Kidney (tissue), 22 donors: ENCODE data around the gene EIF4A2. TPM values are rescaled to one million over a fixed set of nuclear protein-coding genes. Genes with fewer than 3 reads are reported as not detected.
A peak's percentile ranks its signal among the peaks of the same experiment; 100 is the strongest.

Experiments used
- DNase-seq, 5 donors: peaks; one replicate each; pipeline ENCODE4 v3.0.0-alpha.2; 2013 to 2020
- FAIRE-seq: peaks from 2 replicates; lab custom pipeline; 2012; peaks lifted over from hg19 to GRCh38; lab: Jason Lieb, UNC
- H3K27ac ChIP-seq, 2 donors: one replicate each; pipeline ENCODE4 v1.7.0; 2013; ENCODE audit warnings: low read depth in 2 of 2, low read length in 2 of 2, inconsistent platforms in 1 of 2
- H3K27me3 ChIP-seq: one replicate; pipeline ENCODE4 v1.7.1; 2013; ENCODE audit warnings: low read length, inconsistent platforms; ENCODE audit not compliant: control insufficient read depth, insufficient read depth
- H3K36me3 ChIP-seq, 3 donors: one replicate each; pipeline versions ENCODE4 v1.7.0 to v1.7.1; 2013; ENCODE audit warnings: low read length in 3 of 3, control low read depth in 1 of 3, inconsistent platforms in 1 of 3; ENCODE audit not compliant: insufficient read depth in 3 of 3, control insufficient read depth in 2 of 3
- H3K4me1 ChIP-seq, 3 donors: one replicate each; pipeline versions ENCODE4 v1.7.0 to v1.7.1; 2013; ENCODE audit warnings: low read length in 3 of 3, inconsistent platforms in 1 of 3, low read depth in 1 of 3; ENCODE audit not compliant: control insufficient read depth in 2 of 3, insufficient read depth in 2 of 3
- H3K4me3 ChIP-seq, 3 donors: one replicate each; pipeline versions ENCODE4 v1.7.0 to v1.8.1; 2013; ENCODE audit warnings: low read length in 3 of 3, control low read depth in 1 of 3, inconsistent platforms in 1 of 3
- H3K9ac ChIP-seq, 3 donors: one replicate each; pipeline versions ENCODE4 v1.7.0 to v1.7.1; 2013; ENCODE audit warnings: low read length in 3 of 3, control low read depth in 1 of 3, inconsistent platforms in 1 of 3
- H3K9me3 ChIP-seq, 3 donors: one replicate each; pipeline versions ENCODE4 v1.7.0 to v1.7.1; 2013; ENCODE audit warnings: low read length in 3 of 3, control low read depth in 1 of 3, inconsistent platforms in 1 of 3; ENCODE audit not compliant: control insufficient read depth in 2 of 3, insufficient read depth in 1 of 3
- CTCF ChIP-seq: IDR thresholded peaks from 3 replicates; pipeline ENCODE4 v1.5.1; 2012; ENCODE audit warnings: mild to moderate bottlenecking, moderate library complexity, borderline replicate concordance; ENCODE audit not compliant: insufficient read depth; ENCODE audit errors: extremely low read depth
- intact Hi-C: fragments of 100-400 bp; cut with DNase I; formaldehyde crosslinking; loops from one replicate; pipeline ENCODE4 v1.11.1; 2022
- long read RNA-seq, 10 donors: library from polyadenylated mRNA in 1 of 10; unstranded in 1 of 10; transcript quantifications; one replicate each; pipeline ENCODE4 v2.0.0 and lab custom pipeline, GENCODE V29; 2021 to 2026
- polyA plus RNA-seq: library from polyadenylated mRNA; stranded (reverse); fragments of 350-450 nt; fragmentation: Illumina TruSeq; extraction: RNeasy Lipid Tissue Mini Kit (QIAGEN cat#74804); gene quantifications from one replicate; pipeline ENCODE4 v1.2.3, GENCODE V29; 2014; ENCODE audit warnings: low read depth, low replicate concordance; ENCODE audit not compliant: insufficient read depth
- total RNA-seq: library from RNA; stranded (reverse); fragmentation: NEBNext Ultra II Directional; extraction: Animal tissue kit (Norgen Biotek cat#: 25700); gene quantifications from one replicate; pipeline ENCODE4 v1.2.1, GENCODE V29; 2021
- donor health status: control.
- donor health status: control.
- donor health status: control.
- donor health status: control.
- donor health status: control.
- donor health status: DM: yes; HTN: yes; CAD: no.
- donor health status: Normal renal cell carcinoma (clear cell type).

EIF4A2 gene
- total RNA-seq (333 TPM), polyA plus RNA-seq (310 TPM)
- long read RNA-seq, donor 1, transcript EIF4A2-205 (11 exons, 1,889 nt): minor isoform, 17 of 123 reads
- long read RNA-seq, donor 1, transcript EIF4A2-203 (10 exons, 1,751 nt): minor isoform, 24 of 123 reads
- long read RNA-seq, donor 1, transcript EIF4A2-201 (11 exons, 1,919 nt): major isoform, 65 of 123 reads
- long read RNA-seq, donor 1, transcript EIF4A2-208 (4 exons, 600 nt): minor isoform, 5 of 123 reads
- long read RNA-seq, donor 1, partial matches to known transcripts: 0 of 123 reads
- long read RNA-seq, donor 1, other reads (novel, unspliced or antisense): 0 of 123 reads
- long read RNA-seq, donor 2, transcript EIF4A2-203 (10 exons, 1,751 nt): minor isoform, 29 of 355 reads
- long read RNA-seq, donor 2, transcript EIF4A2-205 (11 exons, 1,889 nt): minor isoform, 38 of 355 reads
- long read RNA-seq, donor 2, transcript EIF4A2-201 (11 exons, 1,919 nt): major isoform, 104 of 355 reads
- long read RNA-seq, donor 2, transcript EIF4A2-225 (2 exons, 460 nt): minor isoform, 9 of 355 reads
- long read RNA-seq, donor 2, partial matches to known transcripts: 156 of 355 reads
- long read RNA-seq, donor 2, other reads (novel, unspliced or antisense): 0 of 355 reads
- long read RNA-seq, donor 3, transcript EIF4A2-205 (11 exons, 1,889 nt): minor isoform, 53 of 355 reads
- long read RNA-seq, donor 3, transcript EIF4A2-203 (10 exons, 1,751 nt): minor isoform, 33 of 355 reads
- long read RNA-seq, donor 3, transcript EIF4A2-207 (10 exons, 1,729 nt): minor isoform, 16 of 355 reads
- long read RNA-seq, donor 3, transcript EIF4A2-201 (11 exons, 1,919 nt): major isoform, 123 of 355 reads
- long read RNA-seq, donor 3, partial matches to known transcripts: 82 of 355 reads
- long read RNA-seq, donor 3, other reads (novel, unspliced or antisense): 27 of 355 reads
- long read RNA-seq, donor 4, transcript EIF4A2-201 (11 exons, 1,919 nt): major isoform, 145 of 295 reads
- long read RNA-seq, donor 4, transcript EIF4A2-203 (10 exons, 1,751 nt): minor isoform, 23 of 295 reads
- long read RNA-seq, donor 4, transcript EIF4A2-205 (11 exons, 1,889 nt): minor isoform, 53 of 295 reads
- long read RNA-seq, donor 4, partial matches to known transcripts: 54 of 295 reads
- long read RNA-seq, donor 4, other reads (novel, unspliced or antisense): 6 of 295 reads
- long read RNA-seq, donor 5, transcript EIF4A2-201 (11 exons, 1,919 nt): major isoform, 10 of 19 reads
- long read RNA-seq, donor 5, partial matches to known transcripts: 0 of 19 reads
- long read RNA-seq, donor 5, other reads (novel, unspliced or antisense): 0 of 19 reads
- long read RNA-seq, donor 6, transcript EIF4A2-205 (11 exons, 1,889 nt): minor isoform, 86 of 478 reads
- long read RNA-seq, donor 6, transcript EIF4A2-207 (10 exons, 1,729 nt): minor isoform, 12 of 478 reads
- long read RNA-seq, donor 6, transcript EIF4A2-203 (10 exons, 1,751 nt): minor isoform, 37 of 478 reads
- long read RNA-seq, donor 6, transcript EIF4A2-201 (11 exons, 1,919 nt): major isoform, 182 of 478 reads
- long read RNA-seq, donor 6, partial matches to known transcripts: 87 of 478 reads
- long read RNA-seq, donor 6, other reads (novel, unspliced or antisense): 39 of 478 reads
- long read RNA-seq, donor 7, transcript EIF4A2-205 (11 exons, 1,889 nt): minor isoform, 39 of 209 reads
- long read RNA-seq, donor 7, transcript EIF4A2-201 (11 exons, 1,919 nt): major isoform, 109 of 209 reads
- long read RNA-seq, donor 7, transcript EIF4A2-203 (10 exons, 1,751 nt): minor isoform, 13 of 209 reads
- long read RNA-seq, donor 7, partial matches to known transcripts: 20 of 209 reads
- long read RNA-seq, donor 7, other reads (novel, unspliced or antisense): 21 of 209 reads
- long read RNA-seq, donor 8, transcript EIF4A2-203 (10 exons, 1,751 nt): minor isoform, 14 of 361 reads
- long read RNA-seq, donor 8, transcript EIF4A2-201 (11 exons, 1,919 nt): major isoform, 82 of 361 reads
- long read RNA-seq, donor 8, transcript EIF4A2-205 (11 exons, 1,889 nt): minor isoform, 28 of 361 reads
- long read RNA-seq, donor 8, transcript EIF4A2-208 (4 exons, 600 nt): minor isoform, 10 of 361 reads
- long read RNA-seq, donor 8, partial matches to known transcripts: 201 of 361 reads
- long read RNA-seq, donor 8, other reads (novel, unspliced or antisense): 10 of 361 reads
- long read RNA-seq, donor 9, transcript EIF4A2-203 (10 exons, 1,751 nt): minor isoform, 12 of 139 reads
- long read RNA-seq, donor 9, transcript EIF4A2-205 (11 exons, 1,889 nt): minor isoform, 17 of 139 reads
- long read RNA-seq, donor 9, transcript EIF4A2-207 (10 exons, 1,729 nt): minor isoform, 6 of 139 reads
- long read RNA-seq, donor 9, transcript EIF4A2-201 (11 exons, 1,919 nt): major isoform, 40 of 139 reads
- long read RNA-seq, donor 9, partial matches to known transcripts: 59 of 139 reads
- long read RNA-seq, donor 9, other reads (novel, unspliced or antisense): 0 of 139 reads
- long read RNA-seq, donor 10, transcript EIF4A2-205 (11 exons, 1,889 nt): minor isoform, 36 of 196 reads
- long read RNA-seq, donor 10, transcript EIF4A2-207 (10 exons, 1,729 nt): minor isoform, 8 of 196 reads
- long read RNA-seq, donor 10, transcript EIF4A2-201 (11 exons, 1,919 nt): major isoform, 55 of 196 reads
- long read RNA-seq, donor 10, transcript EIF4A2-203 (10 exons, 1,751 nt): minor isoform, 23 of 196 reads
- long read RNA-seq, donor 10, partial matches to known transcripts: 16 of 196 reads
- long read RNA-seq, donor 10, other reads (novel, unspliced or antisense): 34 of 196 reads

- Histone ChIP-seq H3K4me1 (peaks cover 11 to 27% (median 24%) of the 10 kb centered on the region in 3 donors), H3K36me3 (peaks cover 36 to 38% (median 37%) of the 10 kb centered on the region in 3 donors), H3K9me3 (no peaks in the 10 kb centered on the region), H3K27ac (peak within 1 kb of the TSS; percentile 96 to 99), H3K9ac (peak within 1 kb of the TSS; percentile 99 to 100 (median 100)), H3K27me3 (no peaks in the 10 kb centered on the region), H3K4me3 (peak within 1 kb of the TSS; percentile 99 to 100 (median 100))
- intact Hi-C loops: no loop called here
- FAIRE-seq (no peak), DNase-seq (peak; percentile 91 to 97 (median 96))
- TF ChIP-seq CTCF: no peak
Observed at GRCh38 chr3:186783058-186783730, at the start of gene EIF4A2. Gene EIF4A2 (plus strand): TSS chr3:186783577. CDS start chr3:186783611, 34 bp downstream.

GRCh38 chr3:186742618-186743380, 40.6 kb upstream of the EIF4A2 start:
- DNase-seq (no peak), FAIRE-seq (no peak)
- Histone ChIP-seq H3K27ac (no peak overlapping the region), H3K36me3 (peaks cover 0 to 2% (median 0%) of the 10 kb centered on the region in 3 donors), H3K9ac (no peak overlapping the region), H3K4me3 (no peak overlapping the region), H3K27me3 (no peaks in the 10 kb centered on the region), H3K9me3 (no peaks in the 10 kb centered on the region), H3K4me1 (peaks cover 0 to 11% (median 0%) of the 10 kb centered on the region in 3 donors)
- no peak for TF ChIP-seq CTCF
- intact Hi-C loops: no loop called here
